Measurements from ENCODE around the gene PTCD2. TPM values are rescaled to one million over a fixed set of nuclear protein-coding genes. Genes with fewer than 3 reads are reported as not detected.

The PTCD2 gene
- polyA plus RNA-seq, 3 donors from 2014 or later, result 2.9 to 7.8 (median 4.0) TPM

- Mint-ChIP-seq H3K9me3 (no peaks in the 10 kb centered on the region), H3K4me1 (no peaks in the 10 kb centered on the region), H3K27ac (no peak overlapping the region), H3K27me3 (ENCODE audit: low read depth in 3 of 3) (no peaks in the 10 kb centered on the region), H3K4me3 (no peak overlapping the region), H3K36me3 (peaks cover 13 to 58% (median 47%) of the 10 kb centered on the region in 3 donors)
- no peak for DNase-seq
Observed at GRCh38 chr5:72330712-72331111, 10.5 kb downstream of the PTCD2 start.

GRCh38 chr5:72337159-72337558 is 17.0 kb downstream of the PTCD2 start:
- Mint-ChIP-seq H3K36me3 (peaks cover 28 to 51% (median 31%) of the 10 kb centered on the region in 3 donors), H3K27me3 (ENCODE audit: low read depth in 3 of 3) (no peaks in the 10 kb centered on the region), H3K4me3 (no peak overlapping the region), H3K4me1 (no peaks in the 10 kb centered on the region), H3K27ac (no peak overlapping the region), H3K9me3 (no peaks in the 10 kb centered on the region)
- DNase-seq, result no peak

- Mint-ChIP-seq H3K27ac (no peak overlapping the region), H3K4me3 (no peak overlapping the region), H3K4me1 (no peaks in the 10 kb centered on the region), H3K36me3 (peaks cover 35 to 59% (median 40%) of the 10 kb centered on the region in 3 donors), H3K9me3 (no peaks in the 10 kb centered on the region), H3K27me3 (ENCODE audit: low read depth in 3 of 3) (no peaks in the 10 kb centered on the region)
- no peak for DNase-seq
Observed at GRCh38 chr5:72338689-72339209, 18.6 kb downstream of the PTCD2 start.

- H3K27ac Mint-ChIP-seq, result no peak overlapping the region
Observed at GRCh38 chr5:72346398-72346797, 26.2 kb downstream of the PTCD2 start.

GRCh38 chr5:72347801-72348308 is 27.7 kb downstream of the PTCD2 start:
- Mint-ChIP-seq H3K27ac (no peak overlapping the region), H3K27me3 (ENCODE audit: low read depth in 3 of 3) (no peaks in the 10 kb centered on the region), H3K4me1 (no peaks in the 10 kb centered on the region), H3K4me3 (no peak overlapping the region), H3K36me3 (peaks cover 19 to 33% (median 30%) of the 10 kb centered on the region in 3 donors), H3K9me3 (no peaks in the 10 kb centered on the region)
- no peak for DNase-seq

More at GRCh38 chr5:72346398-72346797, 26.2 kb downstream of the PTCD2 start:
- no peaks in the 10 kb centered on the region for H3K4me1 Mint-ChIP-seq
- H3K9me3 Mint-ChIP-seq, result no peaks in the 10 kb centered on the region
- H3K27me3 Mint-ChIP-seq (ENCODE audit: low read depth in 3 of 3), result no peaks in the 10 kb centered on the region
- H3K36me3 Mint-ChIP-seq, result peaks cover 19 to 36% (median 35%) of the 10 kb centered on the region in 3 donors
- no peak overlapping the region for H3K4me3 Mint-ChIP-seq
- no peak for DNase-seq

- H3K4me3 Mint-ChIP-seq, result no peak overlapping the region
- H3K4me1 Mint-ChIP-seq, result no peaks in the 10 kb centered on the region
- H3K9me3 Mint-ChIP-seq, result no peaks in the 10 kb centered on the region
- no peak overlapping the region for H3K27ac Mint-ChIP-seq
- peaks cover 4 to 24% (median 23%) of the 10 kb centered on the region in 3 donors for H3K36me3 Mint-ChIP-seq
- DNase-seq, result no peak
- no peaks in the 10 kb centered on the region for H3K27me3 Mint-ChIP-seq (ENCODE audit: low read depth in 3 of 3)
Observed at GRCh38 chr5:72351376-72351775, 31.2 kb downstream of the PTCD2 start.

GRCh38 chr5:72352616-72353015 is 32.4 kb downstream of the PTCD2 start:
- Mint-ChIP-seq H3K9me3 (no peaks in the 10 kb centered on the region), H3K27me3 (ENCODE audit: low read depth in 3 of 3) (no peaks in the 10 kb centered on the region), H3K4me3 (no peak overlapping the region), H3K27ac (no peak overlapping the region), H3K36me3 (peaks cover 4 to 24% (median 23%) of the 10 kb centered on the region in 3 donors), H3K4me1 (no peaks in the 10 kb centered on the region)
- DNase-seq, result no peak

GRCh38 chr5:72353046-72353445 is 32.9 kb downstream of the PTCD2 start:
- no peaks in the 10 kb centered on the region for H3K4me1 Mint-ChIP-seq
- H3K4me3 Mint-ChIP-seq, result no peak overlapping the region
- no peak overlapping the region for H3K27ac Mint-ChIP-seq
- no peaks in the 10 kb centered on the region for H3K27me3 Mint-ChIP-seq (ENCODE audit: low read depth in 3 of 3)
- H3K9me3 Mint-ChIP-seq, result no peaks in the 10 kb centered on the region
- DNase-seq, result no peak
- H3K36me3 Mint-ChIP-seq, result peaks cover 4 to 24% (median 24%) of the 10 kb centered on the region in 3 donors

- no peak for DNase-seq
- H3K27ac Mint-ChIP-seq, result no peak overlapping the region
- no peaks in the 10 kb centered on the region for H3K9me3 Mint-ChIP-seq
- no peaks in the 10 kb centered on the region for H3K4me1 Mint-ChIP-seq
- no peaks in the 10 kb centered on the region for H3K27me3 Mint-ChIP-seq (ENCODE audit: low read depth in 3 of 3)
- peaks cover 16 to 42% (median 31%) of the 10 kb centered on the region in 3 donors for H3K36me3 Mint-ChIP-seq
- no peak overlapping the region for H3K4me3 Mint-ChIP-seq
Observed at GRCh38 chr5:72355706-72356299, 35.6 kb downstream of the PTCD2 start.

- H3K4me1 Mint-ChIP-seq, result no peaks in the 10 kb centered on the region
- H3K9me3 Mint-ChIP-seq, result no peaks in the 10 kb centered on the region
- no peak overlapping the region for H3K27ac Mint-ChIP-seq
- peaks cover 22 to 47% (median 29%) of the 10 kb centered on the region in 3 donors for H3K36me3 Mint-ChIP-seq
- DNase-seq, result no peak
- no peaks in the 10 kb centered on the region for H3K27me3 Mint-ChIP-seq (ENCODE audit: low read depth in 3 of 3)
- no peak overlapping the region for H3K4me3 Mint-ChIP-seq
Observed at GRCh38 chr5:72356361-72356760, 36.2 kb downstream of the PTCD2 start.

- Mint-ChIP-seq H3K4me1 (no peaks in the 10 kb centered on the region), H3K27ac (no peak overlapping the region), H3K9me3 (no peaks in the 10 kb centered on the region), H3K4me3 (no peak overlapping the region), H3K27me3 (ENCODE audit: low read depth in 3 of 3) (no peaks in the 10 kb centered on the region), H3K36me3 (peaks cover 32 to 51% (median 32%) of the 10 kb centered on the region in 3 donors)
- no peak for DNase-seq
Observed at GRCh38 chr5:72358925-72359324, 38.8 kb downstream of the PTCD2 start.

- Mint-ChIP-seq H3K4me3 (no peak overlapping the region), H3K4me1 (no peaks in the 10 kb centered on the region), H3K27ac (no peak overlapping the region), H3K9me3 (no peaks in the 10 kb centered on the region), H3K36me3 (peaks cover 32 to 48% (median 32%) of the 10 kb centered on the region in 3 donors), H3K27me3 (ENCODE audit: low read depth in 3 of 3) (no peaks in the 10 kb centered on the region)
- DNase-seq, result no peak
Observed at GRCh38 chr5:72359886-72360285, 39.7 kb downstream of the PTCD2 start.

- H3K9me3 Mint-ChIP-seq, result no peaks in the 10 kb centered on the region
- H3K4me1 Mint-ChIP-seq, result no peaks in the 10 kb centered on the region
- no peaks in the 10 kb centered on the region for H3K27me3 Mint-ChIP-seq (ENCODE audit: low read depth in 3 of 3)
- H3K27ac Mint-ChIP-seq, result no peak overlapping the region
- no peak overlapping the region for H3K4me3 Mint-ChIP-seq
- DNase-seq, result no peak
- H3K36me3 Mint-ChIP-seq, result peaks cover 28 to 36% (median 32%) of the 10 kb centered on the region in 3 donors
Observed at GRCh38 chr5:72363166-72363802, 43.1 kb downstream of the PTCD2 start.

- H3K4me1 Mint-ChIP-seq, result no peaks in the 10 kb centered on the region
- H3K27ac Mint-ChIP-seq, result no peak overlapping the region
- no peak overlapping the region for H3K4me3 Mint-ChIP-seq
- H3K9me3 Mint-ChIP-seq, result no peaks in the 10 kb centered on the region
- peaks cover 28 to 34% (median 29%) of the 10 kb centered on the region in 3 donors for H3K36me3 Mint-ChIP-seq
- no peak for DNase-seq
- no peaks in the 10 kb centered on the region for H3K27me3 Mint-ChIP-seq (ENCODE audit: low read depth in 3 of 3)
Observed at GRCh38 chr5:72364171-72364570, 44.0 kb downstream of the PTCD2 start.

Measured in immature natural killer cell (primary cell).